Superior temporal gyrus (tissue), 1 donor: ENCODE measurements around the gene RRP1.
"Not testable (repeated sequence)": the region's sequence is repeated elsewhere in the genome, so short reads cannot be mapped to it uniquely, and the experiment has no call there.

Source experiments
- DNase-seq: peaks from one replicate; pipeline ENCODE4 v3.0.0-alpha.2; 2016; ENCODE audit errors: extremely low spot score

RRP1 gene

DNA sequence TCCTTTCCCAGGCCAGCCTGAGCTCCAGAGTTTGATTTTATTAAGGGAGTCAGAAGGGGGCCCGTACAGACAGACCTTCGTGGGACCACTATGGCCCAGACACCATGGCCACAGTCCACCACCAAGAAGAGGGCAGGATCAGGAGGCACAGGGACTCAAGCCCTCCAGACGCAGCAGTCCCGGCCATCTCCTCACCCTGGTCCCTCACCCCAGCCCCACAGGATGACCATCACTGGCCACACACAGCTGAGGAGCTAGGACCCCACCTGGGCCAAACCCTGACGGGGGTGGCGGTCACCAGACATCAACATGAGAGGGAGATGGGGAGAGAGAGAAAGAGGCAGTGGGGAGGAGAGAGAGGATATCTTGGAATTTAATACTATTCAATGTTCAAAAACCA lies 46.5 kb downstream of the RRP1 start:
- no peak for DNase-seq

DNA sequence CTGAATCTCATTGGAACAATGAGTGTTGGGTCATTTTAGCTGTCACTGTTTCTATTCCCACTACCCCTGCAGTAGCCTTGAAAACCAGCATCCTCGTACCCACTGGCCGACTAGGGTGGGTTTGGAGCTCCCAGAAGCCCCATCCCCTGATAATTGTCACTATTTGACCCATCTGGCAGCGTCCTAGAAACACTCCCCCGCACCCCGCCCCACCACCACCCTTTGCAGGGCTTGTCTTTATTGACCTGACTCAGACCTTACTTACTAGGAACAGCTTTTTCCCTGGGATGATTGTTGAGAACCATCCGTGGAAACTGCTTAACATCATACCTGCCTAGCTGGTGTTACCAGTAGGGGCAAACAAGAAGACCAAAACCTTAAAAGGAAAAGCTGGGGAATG lies 47.2 kb downstream of the RRP1 start:
- DNase-seq = no peak

DNA sequence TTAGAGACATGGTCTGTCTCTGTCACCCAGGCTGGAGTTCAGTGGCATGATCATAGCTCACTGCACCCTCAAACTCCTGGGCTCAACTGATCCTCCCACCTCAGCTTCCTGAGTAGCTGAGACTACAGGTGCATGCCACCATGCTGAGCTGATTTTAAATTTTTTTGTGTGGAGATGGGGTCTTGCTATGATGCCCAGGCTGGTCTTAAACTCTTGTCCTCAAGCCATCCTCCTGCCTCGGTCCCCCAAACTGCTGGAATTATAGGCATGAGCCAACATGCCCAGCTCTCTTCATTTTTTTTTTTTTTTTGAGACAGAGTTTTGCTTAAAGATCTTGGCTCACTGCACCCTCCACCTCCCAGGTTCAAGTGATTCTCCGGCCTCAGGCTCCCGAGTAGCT lies 50.9 kb downstream of the RRP1 start:
- no peak for DNase-seq

DNA sequence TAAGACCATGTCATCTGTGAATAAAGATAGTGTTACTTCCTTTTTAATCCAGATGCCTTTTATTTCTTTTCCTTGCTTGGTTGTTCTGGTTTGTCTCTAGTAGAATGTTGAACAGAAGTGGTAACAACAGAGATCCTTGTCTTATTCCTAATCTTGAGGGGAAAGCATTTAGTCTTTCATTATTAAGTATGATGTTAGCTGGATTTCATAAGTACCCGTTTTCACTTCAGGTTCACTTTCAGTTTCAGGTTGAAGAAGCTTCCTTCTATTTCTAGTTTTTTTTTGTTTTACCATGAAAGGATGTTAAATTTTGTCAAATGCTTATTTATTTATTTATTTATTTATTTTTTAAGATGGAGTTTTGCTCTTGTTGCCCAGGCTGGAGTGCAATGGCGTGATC lies 53.4 kb downstream of the RRP1 start:
- DNase-seq = no peak

DNA sequence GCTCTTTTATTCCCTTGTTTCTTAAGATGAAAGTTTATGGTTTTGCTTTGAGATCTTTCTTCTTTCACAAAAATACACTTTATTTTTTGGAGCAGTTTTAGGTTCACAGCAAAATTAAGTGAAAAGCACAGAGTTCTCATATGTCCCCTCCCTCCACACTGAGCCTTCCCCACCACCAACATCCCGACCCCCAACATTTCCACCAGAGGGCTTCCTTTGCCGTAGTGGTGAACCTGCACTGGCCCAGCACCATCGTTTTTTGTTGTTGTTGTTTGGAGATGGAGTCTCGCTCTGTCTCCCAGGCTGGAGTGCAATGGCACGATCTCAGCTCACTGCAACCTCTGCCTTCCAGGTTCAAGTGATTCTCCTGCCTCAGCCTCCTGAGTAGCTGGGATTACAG lies 55.5 kb downstream of the RRP1 start:
- not testable (repeated sequence) for DNase-seq

DNA sequence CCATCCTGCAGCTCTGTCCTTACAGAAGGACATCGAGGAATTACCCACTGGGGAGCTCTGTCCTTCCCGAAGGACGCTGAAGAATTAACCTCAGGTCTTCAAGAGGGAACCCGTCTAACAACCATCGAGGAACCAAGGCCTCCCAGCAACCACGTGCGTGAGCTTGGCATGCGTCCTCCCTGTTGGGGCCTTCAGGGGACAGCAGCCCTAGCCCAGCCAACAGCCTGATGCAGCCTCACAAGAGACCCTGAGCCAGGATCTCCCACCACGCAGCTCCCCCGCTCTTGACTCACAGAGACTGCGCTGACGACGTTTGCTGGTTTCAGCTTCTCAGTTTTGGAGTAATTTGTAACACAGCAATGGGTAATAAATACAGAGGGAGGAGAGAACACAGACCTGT lies 56.0 kb downstream of the RRP1 start:
- no peak for DNase-seq

DNA sequence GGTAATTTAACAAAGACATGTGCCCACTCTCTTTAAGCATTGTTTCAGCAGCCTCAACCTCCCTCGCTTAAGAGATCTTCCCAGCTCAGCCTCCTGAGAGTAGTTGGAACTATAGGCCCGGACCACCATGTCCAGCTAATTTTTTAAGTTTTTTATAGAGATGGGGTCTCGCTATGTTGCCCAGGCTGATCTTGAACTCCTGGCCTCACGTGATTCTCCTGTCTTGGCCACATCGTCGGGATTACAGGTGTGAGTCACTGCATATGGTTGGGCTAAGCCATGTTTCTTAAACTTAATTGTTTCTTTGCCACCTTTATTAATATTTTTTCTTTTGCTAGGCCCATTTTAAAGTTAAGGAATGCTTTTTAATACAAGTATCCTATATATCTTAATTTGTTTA lies 57.1 kb downstream of the RRP1 start:
- DNase-seq = no peak

DNA sequence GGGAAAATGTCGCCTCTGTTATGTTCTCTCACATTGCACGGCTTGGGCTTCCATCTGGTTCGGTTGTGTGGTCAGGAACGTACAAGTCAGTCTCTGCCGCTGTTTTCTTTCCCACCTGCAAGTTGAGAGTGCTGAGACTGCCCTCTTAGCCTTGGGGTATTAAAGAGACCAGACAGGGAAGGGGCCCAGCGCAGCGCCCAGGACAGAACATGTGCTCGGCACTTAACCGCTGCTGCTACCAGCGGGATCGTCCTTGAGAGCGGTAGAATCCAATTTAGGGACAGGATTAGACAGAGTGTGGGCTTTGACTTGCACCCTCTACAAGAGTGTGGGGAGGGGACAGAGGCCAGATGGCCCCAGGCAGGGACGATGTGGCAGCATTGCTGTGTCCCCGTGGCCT lies 57.9 kb downstream of the RRP1 start:
- DNase-seq = no peak

DNA sequence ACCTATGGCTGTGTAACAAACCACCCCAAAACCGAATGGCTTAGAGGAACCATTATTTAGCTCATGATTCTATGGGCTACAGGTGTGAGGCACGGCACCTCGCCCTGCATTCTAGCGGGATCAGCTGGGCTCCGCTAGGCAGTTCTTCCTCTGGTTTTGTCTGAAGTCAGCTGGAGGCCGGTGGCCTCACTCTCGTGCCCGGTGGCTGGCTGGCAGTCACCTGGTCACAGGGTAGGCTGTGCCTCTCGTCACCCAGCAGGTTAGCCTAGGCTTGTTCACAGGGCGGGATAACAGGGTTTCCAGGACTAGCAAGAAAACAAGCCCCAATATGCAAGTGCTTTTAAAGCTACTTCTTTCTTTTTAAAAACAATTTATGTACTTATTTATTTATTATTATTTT lies 59.4 kb downstream of the RRP1 start:
- no peak for DNase-seq

DNA sequence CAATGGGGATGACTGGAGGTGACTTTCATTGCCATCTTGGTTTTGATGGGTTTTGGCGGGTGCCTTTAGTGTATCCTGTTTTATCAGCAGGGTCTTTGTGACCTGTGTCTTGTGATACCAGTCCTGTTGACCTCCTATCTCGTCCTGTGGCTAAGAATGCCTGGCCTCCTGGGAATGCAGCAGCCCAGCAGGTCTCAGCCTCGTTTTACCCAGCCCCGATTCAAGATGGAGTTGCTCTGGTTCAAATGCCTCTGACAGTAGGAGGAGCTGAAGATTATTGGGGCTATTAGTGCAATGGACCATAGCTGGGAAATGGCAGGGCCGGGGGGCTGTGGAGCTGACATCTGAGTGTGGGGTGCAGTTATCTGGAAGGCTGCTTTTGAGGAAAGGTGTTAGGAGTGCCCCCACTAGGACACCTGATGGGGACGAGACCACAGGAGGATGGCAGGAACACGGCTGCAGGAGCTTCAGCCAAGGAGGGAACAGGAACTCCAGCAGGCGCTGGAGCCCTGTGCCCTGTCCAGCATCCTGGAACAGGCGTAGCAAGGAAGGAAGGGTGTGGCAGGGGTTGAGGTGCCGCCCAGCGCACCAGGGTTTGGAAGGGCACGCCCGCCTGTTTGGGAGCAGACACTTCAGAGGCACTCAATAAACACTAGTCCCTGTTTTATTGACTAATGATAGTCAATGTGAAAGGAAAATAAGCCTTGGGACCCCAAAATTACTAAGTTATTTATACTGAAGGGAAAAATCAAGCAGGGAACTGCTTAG lies 60.3 kb downstream of the RRP1 start:
- DNase-seq = no peak

DNA sequence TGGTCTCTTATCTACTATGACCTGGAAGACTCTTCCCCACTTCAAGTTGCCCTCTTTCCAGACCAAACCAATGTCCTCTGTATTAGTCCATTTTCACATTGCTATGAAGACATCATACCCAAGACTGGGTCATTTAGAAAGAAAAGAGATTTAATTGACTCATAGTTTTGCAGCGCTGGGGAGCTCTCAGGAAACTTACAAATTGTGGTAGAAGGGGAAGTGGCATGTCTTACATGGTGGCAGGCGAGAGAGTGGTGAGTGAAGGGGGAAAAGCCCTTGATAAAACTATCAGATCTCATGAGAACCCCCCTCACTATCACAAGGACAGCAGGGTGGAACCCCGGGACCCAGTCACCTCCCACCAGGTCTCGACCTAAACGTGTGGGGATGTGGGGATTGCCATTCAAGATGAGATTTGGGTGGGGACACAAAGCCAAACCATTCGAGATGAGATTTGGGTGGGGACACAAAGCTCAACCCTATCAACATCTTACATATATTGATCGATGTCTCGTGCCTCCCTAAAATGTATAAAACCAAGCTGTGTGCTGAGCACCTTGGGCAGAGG lies 61.4 kb downstream of the RRP1 start:
- DNase-seq = no peak

DNA sequence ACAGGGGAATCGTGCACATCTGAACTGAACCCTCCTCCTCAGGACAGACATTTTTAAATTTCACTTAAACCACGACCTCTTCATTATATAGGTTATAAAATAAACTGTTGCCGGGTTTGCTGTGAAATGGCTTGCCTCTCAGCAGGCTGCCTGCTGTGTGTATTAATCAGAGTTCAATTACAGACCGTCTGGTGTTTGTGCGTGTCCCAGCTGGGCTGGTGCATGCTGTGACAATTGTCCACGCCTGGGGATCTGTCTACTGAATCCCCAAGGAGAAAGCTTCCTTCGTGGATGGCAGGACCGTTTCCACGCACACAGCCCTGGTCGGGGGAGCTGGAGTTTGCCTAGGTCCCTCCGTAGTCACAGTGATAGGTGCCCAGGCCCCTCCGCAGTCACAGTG lies 62.2 kb downstream of the RRP1 start:
- DNase-seq = no peak

DNA sequence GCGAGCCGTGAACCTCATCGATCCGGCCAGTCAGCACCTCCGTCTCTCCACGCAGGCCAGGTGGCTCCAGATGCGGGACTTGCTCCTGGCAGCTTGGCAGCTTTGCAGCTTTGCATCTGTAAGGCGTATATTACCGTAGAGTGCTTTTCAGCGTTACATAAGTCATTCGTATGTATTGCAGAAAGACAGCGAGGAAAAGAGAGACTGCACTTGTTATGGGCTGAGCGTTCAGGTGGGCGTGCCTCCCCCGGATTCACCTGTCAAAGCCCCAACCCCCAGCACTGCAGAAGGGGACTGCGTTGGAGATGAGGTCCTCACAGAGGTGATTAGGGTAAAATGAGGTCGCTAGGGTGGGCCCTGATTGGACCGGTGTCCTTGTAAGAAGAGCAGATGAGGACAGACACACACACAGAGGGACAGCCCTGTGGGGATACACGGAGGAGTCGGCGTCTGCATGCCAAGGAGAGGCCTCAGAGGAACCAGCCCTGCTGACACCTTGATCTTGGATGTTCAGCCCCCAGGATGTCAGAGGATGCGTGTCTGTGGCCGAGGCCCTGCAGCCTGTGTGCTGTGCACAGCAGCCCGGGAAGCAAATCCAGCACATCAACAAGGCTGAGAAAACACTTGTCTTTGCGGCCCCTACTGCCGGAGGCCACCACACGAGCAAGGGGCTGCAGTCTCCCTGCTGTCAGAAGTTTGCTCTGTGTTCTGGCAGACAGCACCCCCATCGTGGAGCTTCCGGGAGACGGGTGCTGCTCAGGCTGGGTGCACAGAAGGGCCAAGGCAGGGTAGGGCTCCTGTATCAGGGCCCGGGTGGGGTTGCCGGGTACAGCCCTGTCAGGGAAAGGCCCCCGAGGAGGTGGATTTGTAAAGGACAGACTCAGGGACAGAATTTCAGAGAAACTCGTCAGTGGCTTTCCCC lies 64.7 kb downstream of the RRP1 start:
- DNase-seq = no peak
